Thyroid gland (tissue), 4 donors: Measurements from ENCODE around the gene TDRD9. TPM values are rescaled to one million over a fixed set of nuclear protein-coding genes. Genes with fewer than 3 reads are reported as not detected.

Experiments used
- DNase-seq, 2 donors: peaks; one replicate each; pipeline ENCODE4 v3.0.0-alpha.2; 2019
- H3K27ac ChIP-seq, 3 donors: fragments of 200-600 bp; sonication (generic); 1 replicate in 2 of 3; 2 replicates in 1 of 3; pipeline ENCODE4 v1.5.1; 2016 to 2019; ENCODE audit warnings: mild to moderate bottlenecking in 1 of 3, moderate library complexity in 1 of 3
- H3K27me3 ChIP-seq: fragments of 200-600 bp; sonication (generic); one replicate; pipeline ENCODE4 v1.5.1; 2019
- H3K36me3 ChIP-seq, 2 donors: fragments of 200-600 bp; sonication (generic); one replicate each; pipeline ENCODE4 v1.5.1; 2016 to 2019
- H3K4me1 ChIP-seq, 2 donors: fragments of 200-600 bp; sonication (generic); one replicate each; pipeline ENCODE4 v1.5.1; 2017 to 2019
- H3K4me3 ChIP-seq, 3 donors: fragments of 200-600 bp; sonication (generic); replicated peaks in 1 of 3; 1 replicate in 2 of 3; 2 replicates in 1 of 3; pipeline ENCODE4 v1.5.1; 2016; ENCODE audit warnings: mild to moderate bottlenecking in 1 of 3
- H3K9me3 ChIP-seq: fragments of 200-600 bp; sonication (generic); one replicate; pipeline ENCODE4 v1.5.1; 2017
- POLR2A ChIP-seq, 2 donors: fragments of 450-650 bp; IDR thresholded peaks; one replicate each; pipeline ENCODE4 v1.6.1; 2017; ENCODE audit warnings: antibody characterized with exemption in 2 of 2, mild to moderate bottlenecking in 2 of 2, moderate library complexity in 1 of 2
- WGBS, 2 donors: methylation state at CpG; one replicate each; pipeline ENCODE4 v1.1.5; 2017; 5-methylcytosine and 5-hydroxymethylcytosine counted together
- intact Hi-C: fragments of 100-400 bp; cut with DNase I; formaldehyde crosslinking; loops from one replicate; pipeline ENCODE4 v1.15.1; 2023
- total RNA-seq, 4 donors: library from RNA; depleted of rRNA; stranded (reverse); fragments of >200 nt; gene quantifications; one replicate each; pipeline ENCODE4 v1.2.3, GENCODE V29; 2016
- TF ChIP-seq, protein P1 (sequence below), 6 experiments: fragments of 200-600 bp in 3 of 6; fragments of 450-650 bp in 3 of 6; sonication (generic) in 3 of 6; IDR thresholded peaks; one replicate each; pipeline ENCODE4 v1.5.1; 2016 to 2019; ENCODE audit warnings: antibody characterized with exemption in 6 of 6, mild to moderate bottlenecking in 2 of 6, inconsistent platforms in 1 of 6, moderate library complexity in 1 of 6

The TDRD9 gene
- total RNA-seq, 4 donors from 2014 or later: 27.4 to 85.1 (median 50.0) TPM

DNA sequence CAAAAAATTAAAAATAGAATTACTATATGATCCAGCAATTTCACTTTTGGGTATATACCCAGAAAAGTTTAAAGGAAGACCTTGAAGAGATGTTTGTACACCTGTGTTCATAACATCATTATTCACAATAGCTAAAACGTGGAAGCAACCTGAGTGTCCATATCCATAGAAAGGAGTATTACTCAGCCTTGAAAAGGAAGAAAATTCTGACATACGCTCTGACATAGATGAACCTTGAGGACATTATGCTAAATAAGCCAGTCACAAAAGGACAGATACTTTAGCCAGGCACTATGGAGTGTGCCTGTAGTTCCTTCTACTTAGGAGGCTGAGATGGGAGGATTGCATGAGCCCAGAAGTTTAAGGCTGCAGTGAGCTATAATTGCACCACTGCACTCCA is 20.2 kb downstream of the TDRD9 start:
- DNase-seq: no peak
- intact Hi-C loops: no loop called here
- 81 to 82% methylated on average over 2 of the region's 2 CpGs for WGBS, 2 donors
- Histone ChIP-seq H3K9me3 (no peaks in the 10 kb centered on the region), H3K27me3 (no peaks in the 10 kb centered on the region), H3K27ac (no peak overlapping the region), H3K36me3 (no peaks in the 10 kb centered on the region), H3K4me3 (no peak overlapping the region), H3K4me1 (no peaks in the 10 kb centered on the region)
- TF ChIP-seq POLR2A (IDR thresholded peaks at IDR 0.05): no peak
- TF ChIP-seq, protein P1, sequence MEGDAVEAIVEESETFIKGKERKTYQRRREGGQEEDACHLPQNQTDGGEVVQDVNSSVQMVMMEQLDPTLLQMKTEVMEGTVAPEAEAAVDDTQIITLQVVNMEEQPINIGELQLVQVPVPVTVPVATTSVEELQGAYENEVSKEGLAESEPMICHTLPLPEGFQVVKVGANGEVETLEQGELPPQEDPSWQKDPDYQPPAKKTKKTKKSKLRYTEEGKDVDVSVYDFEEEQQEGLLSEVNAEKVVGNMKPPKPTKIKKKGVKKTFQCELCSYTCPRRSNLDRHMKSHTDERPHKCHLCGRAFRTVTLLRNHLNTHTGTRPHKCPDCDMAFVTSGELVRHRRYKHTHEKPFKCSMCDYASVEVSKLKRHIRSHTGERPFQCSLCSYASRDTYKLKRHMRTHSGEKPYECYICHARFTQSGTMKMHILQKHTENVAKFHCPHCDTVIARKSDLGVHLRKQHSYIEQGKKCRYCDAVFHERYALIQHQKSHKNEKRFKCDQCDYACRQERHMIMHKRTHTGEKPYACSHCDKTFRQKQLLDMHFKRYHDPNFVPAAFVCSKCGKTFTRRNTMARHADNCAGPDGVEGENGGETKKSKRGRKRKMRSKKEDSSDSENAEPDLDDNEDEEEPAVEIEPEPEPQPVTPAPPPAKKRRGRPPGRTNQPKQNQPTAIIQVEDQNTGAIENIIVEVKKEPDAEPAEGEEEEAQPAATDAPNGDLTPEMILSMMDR (IDR thresholded peaks at IDR 0.05): no peak

DNA sequence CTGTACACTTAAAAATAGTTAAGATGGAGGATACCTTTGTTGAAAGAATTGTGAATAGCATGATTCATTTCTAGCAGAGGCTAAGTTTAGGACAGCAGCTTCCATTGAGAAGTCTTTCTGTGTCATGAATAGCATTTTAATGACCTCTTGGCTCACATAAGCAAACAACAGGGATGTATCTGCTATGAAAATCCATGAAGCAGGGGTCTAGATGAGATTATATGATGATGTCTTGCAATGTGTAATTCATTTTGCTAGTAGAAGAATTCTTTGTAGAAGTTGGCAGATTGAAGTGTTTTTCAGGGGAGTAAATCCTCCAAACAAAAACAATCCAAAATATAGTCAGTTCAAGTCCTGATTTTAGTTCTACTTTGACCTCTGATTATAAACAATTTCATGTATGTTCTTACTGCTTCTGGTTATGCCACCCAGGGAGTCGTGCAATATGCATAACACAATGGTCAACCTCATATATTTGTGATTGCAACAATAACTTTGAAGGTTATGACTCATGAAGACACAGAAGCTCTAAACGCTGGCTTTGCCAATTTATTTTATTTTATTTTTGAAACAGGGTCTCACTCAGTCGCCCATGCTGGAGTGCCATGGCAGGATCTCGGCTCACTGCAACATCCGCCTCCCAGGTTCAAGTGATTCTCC is 21.0 kb downstream of the TDRD9 start:
- H3K27me3 ChIP-seq: no peaks in the 10 kb centered on the region
- H3K4me3 ChIP-seq: no peak overlapping the region
- WGBS, 2 donors: 80 to 86% methylated on average over 5 of the region's 5 CpGs
- H3K4me1 ChIP-seq: no peaks in the 10 kb centered on the region
- H3K36me3 ChIP-seq: no peaks in the 10 kb centered on the region
- no peak for DNase-seq
- no peak overlapping the region for H3K27ac ChIP-seq
- intact Hi-C loops: no loop called here
- H3K9me3 ChIP-seq: no peaks in the 10 kb centered on the region
- TF ChIP-seq, protein P1 (IDR thresholded peaks at IDR 0.05): no peak

DNA sequence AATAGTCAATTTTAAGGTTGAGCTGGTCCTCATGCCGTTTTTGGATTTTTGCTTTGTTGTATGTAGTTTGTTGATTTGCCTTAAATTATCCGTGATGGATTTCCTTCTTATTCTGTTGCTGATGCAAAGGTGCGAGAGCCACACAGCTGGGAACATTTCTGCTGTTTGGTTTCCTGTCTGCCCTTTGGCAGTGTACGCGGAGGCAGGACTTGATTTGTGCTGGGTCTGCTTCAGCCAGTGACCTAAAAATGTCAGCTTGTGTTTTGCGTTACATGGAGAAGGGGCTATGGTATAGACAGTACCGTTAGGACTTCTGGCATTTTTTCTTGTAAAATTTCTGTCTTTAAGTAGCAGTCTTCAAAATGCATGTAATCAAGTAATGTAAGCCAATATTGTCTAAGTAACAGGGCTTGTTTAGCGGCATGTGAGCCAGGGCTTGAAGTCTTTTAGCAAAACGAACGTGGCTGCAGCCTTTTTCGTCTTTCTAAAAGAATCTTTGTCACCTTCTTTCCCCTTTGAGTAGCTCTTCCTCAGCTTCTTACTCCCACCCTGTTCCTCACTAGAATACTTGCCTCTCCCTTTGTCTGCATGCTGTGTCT is 32.3 kb downstream of the TDRD9 start:
- Histone ChIP-seq H3K4me1 (peaks cover 27 to 28% of the 10 kb centered on the region in 2 donors), H3K4me3 (no peak overlapping the region), H3K27me3 (no peaks in the 10 kb centered on the region), H3K36me3 (no peaks in the 10 kb centered on the region), H3K9me3 (no peaks in the 10 kb centered on the region), H3K27ac (peak overlapping the region in 2 of 3 donors; percentile 61 to 85)
- no peak for DNase-seq
- 68 to 76% methylated on average over 11 of the region's 11 CpGs for WGBS, 2 donors
- TF ChIP-seq, protein P1 (IDR thresholded peaks at IDR 0.05): no peak
- no peak for TF ChIP-seq POLR2A (IDR thresholded peaks at IDR 0.05)
- intact Hi-C loops: no loop called here

DNA sequence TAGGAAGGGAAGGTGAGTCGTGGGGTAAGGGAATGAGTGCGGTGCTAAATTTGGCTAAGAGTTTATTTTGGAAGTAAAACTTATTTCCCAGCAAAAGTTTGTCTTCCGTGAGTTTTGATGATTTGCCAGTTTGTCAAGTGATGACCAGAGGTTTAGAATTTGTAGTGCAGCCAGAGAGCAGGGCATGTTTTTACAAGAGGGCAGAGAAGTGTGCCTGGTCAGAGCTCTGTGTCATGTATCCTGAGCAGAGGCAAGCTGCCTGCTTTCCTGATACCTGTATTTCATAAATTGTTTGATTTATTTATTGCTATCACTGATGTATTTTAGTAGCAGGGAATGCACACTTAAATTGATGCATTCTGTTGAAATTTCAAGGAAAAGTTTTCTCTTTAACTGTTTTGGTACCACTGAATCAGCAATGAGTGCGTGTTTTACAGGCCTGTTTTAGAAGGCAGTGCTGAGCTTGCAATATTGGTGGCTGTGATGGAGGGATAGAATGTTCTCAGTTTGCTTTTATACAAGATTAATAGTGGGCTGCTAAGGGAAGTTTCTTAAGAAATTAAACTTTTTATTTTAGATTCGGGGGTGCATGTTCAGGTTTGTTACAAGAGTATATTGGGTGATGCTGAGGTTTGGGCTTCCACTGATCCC is 33.8 kb downstream of the TDRD9 start:
- Histone ChIP-seq H3K4me1 (peaks cover 28 to 37% of the 10 kb centered on the region in 2 donors), H3K27me3 (no peaks in the 10 kb centered on the region), H3K36me3 (no peaks in the 10 kb centered on the region), H3K9me3 (no peaks in the 10 kb centered on the region), H3K4me3 (no peak overlapping the region), H3K27ac (peak overlapping the region; percentile 70 to 85 (median 75))
- DNase-seq: peak; percentile 70 to 76
- intact Hi-C loops: no loop called here
- TF ChIP-seq, protein P1 (IDR thresholded peaks at IDR 0.05): no peak
- TF ChIP-seq POLR2A (IDR thresholded peaks at IDR 0.05): no peak
- WGBS, 2 donors: 37 to 53% methylated on average over 5 of the region's 5 CpGs

DNA sequence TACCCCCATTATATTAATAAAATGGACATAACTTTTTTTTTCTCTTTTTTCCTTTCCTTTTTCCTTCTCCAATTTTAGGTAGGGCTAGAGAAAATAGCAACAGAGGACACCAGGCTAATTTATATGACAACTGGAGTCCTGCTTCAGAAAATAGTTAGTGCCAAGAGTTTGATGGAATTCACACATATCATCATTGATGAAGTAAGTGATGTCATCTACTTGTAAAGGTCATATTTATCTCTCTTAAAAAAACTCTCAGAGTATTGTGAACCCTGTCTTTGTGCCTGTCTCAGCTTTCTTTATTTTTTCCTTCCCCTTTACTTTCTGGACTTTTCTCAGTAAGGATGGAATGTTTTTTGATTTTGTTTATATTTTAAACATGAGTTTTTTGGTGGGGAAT is 38.4 kb downstream of the TDRD9 start:
- DNase-seq: no peak
- Histone ChIP-seq H3K9me3 (no peaks in the 10 kb centered on the region), H3K27ac (no peak overlapping the region), H3K4me3 (no peak overlapping the region), H3K36me3 (no peaks in the 10 kb centered on the region), H3K4me1 (peaks cover 24 to 41% of the 10 kb centered on the region in 2 donors), H3K27me3 (no peaks in the 10 kb centered on the region)
- TF ChIP-seq, protein P1 (IDR thresholded peaks at IDR 0.05): no peak
- intact Hi-C loops: no loop called here
